AG10803 (cell line): ENCODE data around the gene KRT5.

ENCODE experiments used
- DNase-seq: peaks from one replicate; pipeline ENCODE4 v3.0.0; 2010; ENCODE audit warnings: low read depth
- H3K4me3 ChIP-seq: 2 replicates; pipeline ENCODE4 v1.5.1; 2011; ENCODE audit warnings: mild to moderate bottlenecking, low read length, control low read depth
- CTCF ChIP-seq: conservative IDR thresholded peaks from 2 replicates; pipeline ENCODE4 v1.5.1; 2011; ENCODE audit warnings: mild to moderate bottlenecking, low read length, control low read depth, inconsistent platforms

KRT5 gene

GRCh38 chr12:52519826-52520662, at the start of gene KRT5:
KRT5 (minus strand) TSS chr12:52520394; CDS start chr12:52520296, 98 bp downstream.
- no peak for TF ChIP-seq CTCF
- no peak within 1 kb of the TSS for H3K4me3 ChIP-seq
- no peak for DNase-seq

- no peak overlapping the region for H3K4me3 ChIP-seq
- TF ChIP-seq CTCF = no peak
- no peak for DNase-seq
Observed at GRCh38 chr12:52568111-52568510, 47.9 kb upstream of the KRT5 start.

GRCh38 chr12:52566847-52567291, 46.7 kb upstream of the KRT5 start:
- DNase-seq = no peak
- H3K4me3 ChIP-seq = no peak overlapping the region
- TF ChIP-seq CTCF = no peak

- H3K4me3 ChIP-seq = no peak overlapping the region
- no peak for TF ChIP-seq CTCF
- DNase-seq = no peak
Observed at GRCh38 chr12:52564582-52564981, 44.4 kb upstream of the KRT5 start.

GRCh38 chr12:52561880-52562449, 41.8 kb upstream of the KRT5 start:
- no peak for DNase-seq
- peak; percentile 44 for TF ChIP-seq CTCF
- no peak overlapping the region for H3K4me3 ChIP-seq

GRCh38 chr12:52559979-52560378, 39.8 kb upstream of the KRT5 start:
- DNase-seq = no peak
- H3K4me3 ChIP-seq = no peak overlapping the region
- TF ChIP-seq CTCF = no peak
